K562 (cell line): ENCODE data around the gene ATP5PD. TPM values are rescaled to one million over a fixed set of nuclear protein-coding genes. Genes with fewer than 3 reads are reported as not detected.

Experiments
- ARHGAP35 ChIP-seq: fragments of 450-650 bp; IDR thresholded peaks from 2 replicates; pipeline ENCODE4 v1.6.1; 2018; ENCODE audit not compliant: partially characterized antibody
- CBX1 ChIP-seq: sonication (generic); IDR thresholded peaks from 2 replicates; pipeline ENCODE4 v1.6.1; 2016; ENCODE audit warnings: antibody characterized with exemption, low read depth, mild to moderate bottlenecking
- CHD2 ChIP-seq: IDR thresholded peaks from 2 replicates; pipeline ENCODE4 v1.6.1; 2011; ENCODE audit warnings: low read depth, low read length
- DACH1 ChIP-seq: fragments of 450-650 bp; IDR thresholded peaks from 2 replicates; pipeline ENCODE4 v1.6.1; 2018; ENCODE audit not compliant: partially characterized antibody
- ETV1 ChIP-seq: fragments of 450-650 bp; conservative IDR thresholded peaks from 2 replicates; pipeline ENCODE4 v1.6.1; 2016; ENCODE audit warnings: missing genetic modification characterization, control low read depth, low read depth, missing compliant biosample characterization
- FOS ChIP-seq: IDR thresholded peaks from 3 replicates; pipeline ENCODE4 v1.6.1; 2011; ENCODE audit not compliant: insufficient read length; ENCODE audit errors: extremely low read depth
- FOSL1 ChIP-seq: fragments of 200-800 bp; sonication (Bioruptor generic); conservative IDR thresholded peaks from 2 replicates; pipeline ENCODE4 v1.6.1; 2016; ENCODE audit warnings: missing genetic modification characterization, missing compliant biosample characterization
- FUS ChIP-seq: fragments of 200-400 bp; formaldehyde crosslinking; optimal IDR thresholded peaks from 2 replicates; pipeline ENCODE3; 2017; ENCODE audit warnings: low read depth, low read length
- IFI16 ChIP-seq: fragments of 250-450 bp; sonication (Bioruptor Pico); IDR thresholded peaks from 2 replicates; pipeline ENCODE4 v2.1.2; 2022; ENCODE audit warnings: mild to moderate bottlenecking, inconsistent platforms
- KAT8 ChIP-seq: fragments of 450-650 bp; IDR thresholded peaks from 2 replicates; pipeline ENCODE4 v1.6.1; 2016; ENCODE audit warnings: low read depth, mild to moderate bottlenecking
- KLF1 ChIP-seq: fragments of 450-650 bp; IDR thresholded peaks from 2 replicates; pipeline ENCODE4 v1.6.1; 2016; ENCODE audit warnings: missing genetic modification characterization, missing compliant biosample characterization
- PCBP1 ChIP-seq: fragments of 200-400 bp; formaldehyde crosslinking; IDR thresholded peaks from 2 replicates; pipeline ENCODE4 v1.6.1; 2018; ENCODE audit warnings: mild to moderate bottlenecking, low read depth, low read length; ENCODE audit not compliant: poor library complexity, severe bottlenecking
- PCBP2 ChIP-seq: fragments of 200-400 bp; formaldehyde crosslinking; IDR thresholded peaks from 2 replicates; pipeline ENCODE4 v1.6.1; 2018; ENCODE audit warnings: low read length, low read depth, mild to moderate bottlenecking, moderate library complexity; ENCODE audit not compliant: poor library complexity, severe bottlenecking
- PURB ChIP-seq: sonication (generic); formaldehyde crosslinking; IDR thresholded peaks from 2 replicates; pipeline ENCODE4 v1.9.0; 2021; ENCODE audit warnings: low read depth, mild to moderate bottlenecking, missing genetic modification reagents
- RERE ChIP-seq: sonication (generic); formaldehyde crosslinking; IDR thresholded peaks from 2 replicates; pipeline ENCODE4 v1.8.0; 2023; ENCODE audit warnings: missing genetic modification reagents, mild to moderate bottlenecking, borderline replicate concordance
- RHOXF2B ChIP-seq: fragments of 250-450 bp; sonication (Bioruptor Pico); conservative IDR thresholded peaks from 2 replicates; pipeline ENCODE4 v1.5.1; 2021
- TFAM ChIP-seq: fragments of 250-450 bp; sonication (Bioruptor Pico); conservative IDR thresholded peaks from 2 replicates; pipeline ENCODE4 v1.5.0; 2021; ENCODE audit warnings: mild to moderate bottlenecking, moderate library complexity
- ZEB2 ChIP-seq: fragments of 450-650 bp; IDR thresholded peaks from 2 replicates; pipeline ENCODE4 v1.6.1; 2016
- ZNF253 ChIP-seq: fragments of 250-450 bp; sonication (Bioruptor Pico); conservative IDR thresholded peaks from 2 replicates; pipeline ENCODE4 v1.6.1; 2021; ENCODE audit warnings: mild to moderate bottlenecking
- ZNF77 ChIP-seq: fragments of 250-450 bp; sonication (Bioruptor Pico); IDR thresholded peaks from 2 replicates; pipeline ENCODE4 v1.5.0; 2020
- ZSCAN32 ChIP-seq: fragments of 450-650 bp; formaldehyde crosslinking; IDR thresholded peaks from 2 replicates; pipeline ENCODE4 v1.4.0; 2020; ENCODE audit warnings: mild to moderate bottlenecking, moderate library complexity
- polyA plus RNA-seq, 8 experiments: library from polyadenylated mRNA; depleted of rRNA in 4 of 8; stranded (reverse) in 5 of 8; unstranded in 3 of 8; fragments of >200 nt; fragmentation: Nextera tagmentation in 2 of 8; fragmentation: Illumina TruSeq in 1 of 8; extraction: Ambion mirVana in 2 of 8; extraction: Trizol in 1 of 8; gene quantifications; 2 replicates each; pipeline versions ENCODE4 v1.2.1 to v1.2.3, GENCODE V29; 2011 to 2014; ENCODE audit warnings: inconsistent platforms in 1 of 8, missing spikeins in 1 of 8
- total RNA-seq, 7 experiments: library from RNA; depleted of rRNA in 6 of 7; stranded (reverse); fragments of >200 nt in 6 of 7; fragmentation: Illumina TruSeq in 2 of 7; extraction: Trizol in 2 of 7; gene quantifications; 2 replicates each; pipeline versions ENCODE4 v1.2.1 to v1.2.3, GENCODE V29; 2011 to 2021; ENCODE audit warnings: low replicate concordance in 1 of 7
- TF ChIP-seq, protein P1 (sequence below): fragments of 450-650 bp; IDR thresholded peaks from 2 replicates; pipeline ENCODE4 v1.7.1; 2018; ENCODE audit warnings: mild to moderate bottlenecking, low read depth; ENCODE audit not compliant: partially characterized antibody

ATP5PD gene
- total and polyA plus RNA-seq, 9 of the 15 experiments (the other 6 are each of a cell fraction or from before 2014, with no cell fraction given), result 271 to 828 (median 432) TPM

- TF ChIP-seq, protein P1, sequence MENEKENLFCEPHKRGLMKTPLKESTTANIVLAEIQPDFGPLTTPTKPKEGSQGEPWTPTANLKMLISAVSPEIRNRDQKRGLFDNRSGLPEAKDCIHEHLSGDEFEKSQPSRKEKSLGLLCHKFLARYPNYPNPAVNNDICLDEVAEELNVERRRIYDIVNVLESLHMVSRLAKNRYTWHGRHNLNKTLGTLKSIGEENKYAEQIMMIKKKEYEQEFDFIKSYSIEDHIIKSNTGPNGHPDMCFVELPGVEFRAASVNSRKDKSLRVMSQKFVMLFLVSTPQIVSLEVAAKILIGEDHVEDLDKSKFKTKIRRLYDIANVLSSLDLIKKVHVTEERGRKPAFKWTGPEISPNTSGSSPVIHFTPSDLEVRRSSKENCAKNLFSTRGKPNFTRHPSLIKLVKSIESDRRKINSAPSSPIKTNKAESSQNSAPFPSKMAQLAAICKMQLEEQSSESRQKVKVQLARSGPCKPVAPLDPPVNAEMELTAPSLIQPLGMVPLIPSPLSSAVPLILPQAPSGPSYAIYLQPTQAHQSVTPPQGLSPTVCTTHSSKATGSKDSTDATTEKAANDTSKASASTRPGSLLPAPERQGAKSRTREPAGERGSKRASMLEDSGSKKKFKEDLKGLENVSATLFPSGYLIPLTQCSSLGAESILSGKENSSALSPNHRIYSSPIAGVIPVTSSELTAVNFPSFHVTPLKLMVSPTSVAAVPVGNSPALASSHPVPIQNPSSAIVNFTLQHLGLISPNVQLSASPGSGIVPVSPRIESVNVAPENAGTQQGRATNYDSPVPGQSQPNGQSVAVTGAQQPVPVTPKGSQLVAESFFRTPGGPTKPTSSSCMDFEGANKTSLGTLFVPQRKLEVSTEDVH, result peak; percentile 71
- no peak; the same call in 1 of the 2 replicates for TF ChIP-seq ZSCAN32 (CRISPR knock-in tag)
- peak; percentile 96 for TF ChIP-seq PCBP1
- no peak for TF ChIP-seq PURB (CRISPR knock-in tag)
- no peak for TF ChIP-seq TFAM
- TF ChIP-seq KLF1 (tag), result no peak
- TF ChIP-seq KAT8, result no peak
- no peak for TF ChIP-seq ARHGAP35
- no peak for TF ChIP-seq FOSL1 (tag)
- no peak for TF ChIP-seq RHOXF2B (CRISPR knock-in tag)
- no peak for TF ChIP-seq DACH1
- TF ChIP-seq ZNF77 (CRISPR knock-in tag), result no peak
- peak; percentile 54; the same call in 1 of the 2 replicates for TF ChIP-seq CBX1
- TF ChIP-seq CHD2, result peak; percentile 86
- TF ChIP-seq FOS, result peak; percentile 94
- 0 out of 2 replicates have a peak, but pooled peaks have one; percentile 68 for TF ChIP-seq RERE (CRISPR knock-in tag)
- no peak for TF ChIP-seq ZNF253 (CRISPR knock-in tag)
- no peak for TF ChIP-seq PCBP2
- no peak for TF ChIP-seq FUS
- TF ChIP-seq ZEB2, result no peak
- TF ChIP-seq ETV1, result peak; percentile 75
- no peak for TF ChIP-seq IFI16 (CRISPR knock-in tag)
Observed at GRCh38 chr17:75046407-75047289, at the start of gene ATP5PD, which contains the start of gene KCTD2 (continued).
